ENCODE measurements around the gene EME2.
"Not testable (repeated sequence)": the region's sequence is repeated elsewhere in the genome, so short reads cannot be mapped to it uniquely, and the experiment has no call there.

EME2 gene, protein sequence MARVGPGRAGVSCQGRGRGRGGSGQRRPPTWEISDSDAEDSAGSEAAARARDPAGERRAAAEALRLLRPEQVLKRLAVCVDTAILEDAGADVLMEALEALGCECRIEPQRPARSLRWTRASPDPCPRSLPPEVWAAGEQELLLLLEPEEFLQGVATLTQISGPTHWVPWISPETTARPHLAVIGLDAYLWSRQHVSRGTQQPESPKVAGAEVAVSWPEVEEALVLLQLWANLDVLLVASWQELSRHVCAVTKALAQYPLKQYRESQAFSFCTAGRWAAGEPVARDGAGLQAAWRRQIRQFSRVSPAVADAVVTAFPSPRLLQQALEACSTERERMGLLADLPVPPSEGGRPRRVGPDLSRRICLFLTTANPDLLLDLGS

DNA sequence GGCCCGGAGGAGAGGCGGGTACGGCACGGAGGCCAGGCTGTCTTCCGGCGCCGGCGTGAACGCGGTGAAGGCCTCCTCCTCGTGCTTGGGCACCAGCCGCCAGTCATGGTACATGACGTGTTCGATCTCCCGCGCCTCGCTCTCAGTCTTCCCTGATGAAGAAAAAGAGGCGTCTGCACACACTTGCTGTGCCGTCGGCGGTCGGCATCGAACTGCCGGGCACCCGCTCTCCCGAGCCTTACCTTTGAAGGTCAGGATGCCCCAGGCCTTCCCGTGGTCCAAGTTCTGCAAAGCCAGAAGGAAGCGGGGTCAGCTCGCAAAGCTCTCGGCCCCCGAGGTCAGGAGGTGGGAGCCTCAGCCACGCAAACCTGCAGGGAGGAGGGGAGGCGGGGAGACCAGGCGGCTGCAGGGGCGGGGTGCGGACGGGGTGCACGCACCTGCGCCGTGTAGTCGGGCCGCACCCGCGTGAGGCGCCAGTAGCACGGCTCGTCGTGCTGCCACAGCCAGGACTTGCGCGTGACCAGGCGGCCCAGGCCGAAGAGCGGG is at the start of gene EME2:
Gene EME2, plus strand, starts transcription at position 449 of the 546 bp plus-strand sequence. CDS start 418 bp downstream, outside the sequence.
- H3K9ac ChIP-seq (ENCODE audit: low read length): peak within 1 kb of the TSS; percentile 35
- H3K27ac ChIP-seq (ENCODE audit: low read depth, low read length): peak within 1 kb of the TSS; percentile 85
- peak within 1 kb of the TSS; percentile 92 for H3K4me3 ChIP-seq (ENCODE audit: low read length)
- H3K27me3 ChIP-seq (ENCODE audit: control insufficient read depth, insufficient read depth, low read length): no peaks in the 10 kb centered on the region
- peaks cover 12% of the 10 kb centered on the region for H3K4me1 ChIP-seq (ENCODE audit: control insufficient read depth, insufficient read depth, low read length)
- H3K36me3 ChIP-seq (ENCODE audit: control insufficient read depth, insufficient read depth, low read length): peaks cover 19% of the 10 kb centered on the region

DNA sequence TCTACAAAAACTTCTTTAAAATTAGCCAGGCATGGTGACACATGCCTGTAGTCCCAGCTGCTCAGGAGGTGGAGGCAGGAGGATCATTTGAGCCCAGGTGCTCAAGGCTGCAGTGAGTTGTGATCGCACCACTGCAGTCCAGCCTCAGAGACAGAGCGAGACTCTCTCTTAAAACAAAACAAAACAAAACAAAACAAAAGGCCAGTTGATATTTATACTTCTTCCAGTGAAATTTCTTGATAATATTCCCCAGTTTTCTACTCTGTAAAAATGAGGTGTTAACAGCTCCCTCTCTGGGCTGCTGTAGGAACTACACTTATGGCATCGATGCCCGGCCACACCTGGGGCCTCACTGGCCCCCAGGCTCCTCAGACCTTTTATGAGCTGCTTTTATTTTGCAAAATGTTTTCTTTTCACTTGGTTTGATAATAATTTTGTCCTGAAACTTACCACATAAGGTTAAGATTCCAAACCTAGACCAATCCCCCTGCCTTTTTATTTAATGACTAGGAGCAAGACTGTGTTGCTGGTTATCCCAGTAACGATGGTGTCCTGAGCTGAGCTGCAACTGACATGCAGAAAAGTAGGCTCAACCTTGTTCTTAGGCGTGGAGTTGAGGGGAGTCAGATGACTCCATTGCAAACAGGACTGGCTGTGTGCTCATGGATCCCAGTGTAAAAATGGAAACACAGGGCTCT is 49.0 kb upstream of the EME2 start:
- Histone ChIP-seq H3K27ac (ENCODE audit: low read depth, low read length) (no peak overlapping the region), H3K4me1 (ENCODE audit: control insufficient read depth, insufficient read depth, low read length) (no peaks in the 10 kb centered on the region), H3K9ac (ENCODE audit: low read length) (no peak overlapping the region)

DNA sequence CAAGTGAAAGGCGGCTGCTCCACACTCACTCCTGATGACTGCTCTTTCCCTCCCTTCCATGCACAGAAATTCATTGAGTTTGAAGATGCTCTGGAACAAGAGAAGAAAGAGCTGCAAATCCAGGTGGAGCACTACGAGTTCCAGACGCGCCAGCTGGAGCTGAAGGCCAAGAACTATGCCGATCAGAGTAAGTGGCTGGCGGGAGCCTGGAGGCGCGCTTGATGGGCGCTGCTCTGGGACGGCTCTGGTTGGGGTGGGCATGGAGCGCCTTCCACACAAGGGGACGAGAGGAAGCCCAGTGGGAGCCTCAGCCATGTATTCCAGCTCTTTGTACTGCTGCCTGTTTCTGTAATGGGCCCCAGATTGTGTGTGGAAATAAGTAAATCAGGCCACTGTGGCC is 48.1 kb upstream of the EME2 start:
- Histone ChIP-seq H3K4me1 (ENCODE audit: control insufficient read depth, insufficient read depth, low read length) (no peaks in the 10 kb centered on the region), H3K27me3 (ENCODE audit: control insufficient read depth, insufficient read depth, low read length) (no peaks in the 10 kb centered on the region), H3K27ac (ENCODE audit: low read depth, low read length) (no peak overlapping the region), H3K36me3 (ENCODE audit: control insufficient read depth, insufficient read depth, low read length) (peaks cover 17% of the 10 kb centered on the region), H3K9ac (ENCODE audit: low read length) (no peak overlapping the region), H3K4me3 (ENCODE audit: low read length) (no peak overlapping the region)

More for the DNA sequence above, 49.0 kb upstream of the EME2 start:
- Histone ChIP-seq H3K36me3 (ENCODE audit: control insufficient read depth, insufficient read depth, low read length) (peaks cover 14% of the 10 kb centered on the region), H3K4me3 (ENCODE audit: low read length) (no peak overlapping the region), H3K27me3 (ENCODE audit: control insufficient read depth, insufficient read depth, low read length) (no peaks in the 10 kb centered on the region)

DNA sequence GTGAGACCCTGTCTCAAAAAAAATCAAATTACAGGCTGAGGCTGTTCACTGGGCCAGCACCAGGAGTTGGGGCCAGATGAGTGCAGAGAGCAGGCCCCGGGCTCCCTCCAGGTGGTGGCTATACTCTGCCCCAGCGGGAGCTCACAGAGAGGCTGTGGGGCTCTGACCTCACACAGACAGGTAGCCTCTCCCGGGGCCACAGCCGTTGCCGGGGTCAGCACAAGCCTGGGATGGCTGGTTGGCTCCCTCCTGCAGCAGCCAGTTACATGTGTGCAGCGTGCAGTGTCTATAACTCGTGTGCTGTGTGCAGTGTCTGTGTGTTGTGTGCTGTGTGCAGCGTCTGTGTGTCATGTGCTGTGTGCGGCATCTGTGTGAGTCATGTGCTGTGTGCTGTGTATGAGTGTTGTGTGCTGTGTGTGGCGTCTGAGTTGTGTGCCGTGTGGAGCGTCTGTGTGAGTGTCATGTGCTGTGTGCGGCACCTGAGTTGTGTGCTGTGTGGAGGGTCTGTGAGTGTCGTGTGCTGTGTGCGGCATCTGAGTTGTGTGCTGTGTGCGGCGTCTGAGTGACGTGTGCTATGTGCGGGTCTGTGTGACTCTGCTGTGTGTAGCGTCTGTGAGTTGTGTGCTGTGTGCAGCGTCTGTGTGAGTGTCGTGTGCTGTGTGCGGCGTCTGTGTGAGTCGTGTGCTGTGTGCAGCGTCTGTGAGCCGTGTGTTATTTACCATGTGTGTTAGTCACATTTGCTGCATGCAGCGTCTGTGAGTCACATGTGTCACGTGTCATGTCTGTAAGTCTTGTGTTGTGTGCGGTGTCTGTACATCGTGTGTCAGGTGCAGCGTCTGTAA is 45.7 kb upstream of the EME2 start:
- Histone ChIP-seq H3K4me1 (ENCODE audit: control insufficient read depth, insufficient read depth, low read length) (no peaks in the 10 kb centered on the region), H3K27ac (ENCODE audit: low read depth, low read length) (no peak overlapping the region), H3K36me3 (ENCODE audit: control insufficient read depth, insufficient read depth, low read length) (peaks cover 17% of the 10 kb centered on the region), H3K27me3 (ENCODE audit: control insufficient read depth, insufficient read depth, low read length) (no peaks in the 10 kb centered on the region), H3K4me3 (ENCODE audit: low read length) (no peak overlapping the region), H3K9ac (ENCODE audit: low read length) (no peak overlapping the region)

DNA sequence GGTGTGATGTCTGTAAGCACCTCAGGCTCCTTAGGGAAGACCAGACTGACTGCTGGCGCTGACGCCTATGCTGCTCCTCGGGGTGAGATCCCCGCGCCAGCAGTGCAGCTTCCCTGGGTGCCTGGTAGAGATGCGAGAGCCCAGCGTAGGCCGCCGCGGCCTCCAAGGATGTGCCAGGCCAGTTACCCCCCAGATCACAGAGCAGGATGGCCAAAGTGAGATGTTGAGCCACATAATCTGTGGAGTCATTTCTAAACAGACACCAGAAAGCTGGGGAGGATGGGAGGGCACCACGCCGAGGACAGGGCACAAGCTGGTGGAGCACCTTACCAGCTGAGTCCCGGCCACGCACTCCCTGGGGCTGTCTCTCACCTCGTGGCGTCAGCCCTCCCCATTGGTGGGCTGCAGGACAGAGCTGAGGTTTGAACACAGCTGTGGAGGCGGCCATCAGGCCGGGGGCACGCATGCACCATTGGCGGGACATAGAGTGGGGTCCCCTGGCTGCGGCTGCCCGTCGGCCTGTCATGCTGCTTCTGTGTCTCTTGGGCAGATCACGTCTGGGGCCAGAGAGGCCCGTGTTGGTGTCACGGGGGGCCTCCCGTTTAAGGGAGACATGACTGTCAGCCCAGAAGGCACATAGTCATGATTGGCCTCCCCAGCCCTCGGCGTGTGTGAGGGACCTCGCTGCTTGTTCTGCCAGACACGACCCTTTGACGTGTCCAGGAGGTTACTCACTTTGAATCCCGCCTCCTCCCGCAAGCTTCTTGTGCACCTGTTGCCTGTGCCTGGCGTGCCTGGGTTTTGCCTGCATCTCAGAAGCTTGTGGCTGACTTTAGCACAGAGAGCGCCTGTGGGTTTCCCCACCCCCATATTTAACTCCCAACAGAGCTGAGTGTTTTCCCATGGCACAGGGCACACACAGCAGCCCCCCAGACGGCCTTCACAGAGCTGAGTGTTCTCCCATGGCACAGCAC is 44.7 kb upstream of the EME2 start:
- no peak overlapping the region for H3K4me3 ChIP-seq (ENCODE audit: low read length)
- no peak overlapping the region for H3K27ac ChIP-seq (ENCODE audit: low read depth, low read length)
- H3K9ac ChIP-seq (ENCODE audit: low read length): no peak overlapping the region
- peaks cover 21% of the 10 kb centered on the region for H3K36me3 ChIP-seq (ENCODE audit: control insufficient read depth, insufficient read depth, low read length)
- H3K27me3 ChIP-seq (ENCODE audit: control insufficient read depth, insufficient read depth, low read length): no peaks in the 10 kb centered on the region
- H3K4me1 ChIP-seq (ENCODE audit: control insufficient read depth, insufficient read depth, low read length): no peaks in the 10 kb centered on the region

DNA sequence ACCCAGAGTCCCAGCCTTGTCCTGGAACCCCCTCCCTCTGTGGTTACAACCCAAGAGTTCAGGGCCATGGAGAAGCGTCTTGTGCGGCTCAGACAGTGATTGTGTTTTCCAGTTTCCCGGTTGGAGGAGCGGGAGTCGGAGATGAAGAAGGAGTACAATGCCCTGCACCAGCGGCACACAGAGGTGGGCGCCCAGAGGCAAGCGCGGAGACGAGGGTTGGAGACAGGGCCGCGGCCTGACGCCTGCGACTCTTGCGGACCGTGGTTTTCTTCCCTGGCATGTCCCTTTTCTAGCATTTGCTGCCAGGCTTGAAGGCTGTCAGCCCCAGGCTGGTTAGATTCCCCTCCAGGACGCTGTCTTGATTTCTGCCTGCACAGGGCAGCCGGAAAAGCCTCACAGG is 43.6 kb upstream of the EME2 start:
- Histone ChIP-seq H3K27me3 (ENCODE audit: control insufficient read depth, insufficient read depth, low read length) (no peaks in the 10 kb centered on the region), H3K9ac (ENCODE audit: low read length) (no peak overlapping the region), H3K27ac (ENCODE audit: low read depth, low read length) (no peak overlapping the region), H3K4me3 (ENCODE audit: low read length) (no peak overlapping the region), H3K36me3 (ENCODE audit: control insufficient read depth, insufficient read depth, low read length) (peaks cover 26% of the 10 kb centered on the region), H3K4me1 (ENCODE audit: control insufficient read depth, insufficient read depth, low read length) (no peaks in the 10 kb centered on the region)

DNA sequence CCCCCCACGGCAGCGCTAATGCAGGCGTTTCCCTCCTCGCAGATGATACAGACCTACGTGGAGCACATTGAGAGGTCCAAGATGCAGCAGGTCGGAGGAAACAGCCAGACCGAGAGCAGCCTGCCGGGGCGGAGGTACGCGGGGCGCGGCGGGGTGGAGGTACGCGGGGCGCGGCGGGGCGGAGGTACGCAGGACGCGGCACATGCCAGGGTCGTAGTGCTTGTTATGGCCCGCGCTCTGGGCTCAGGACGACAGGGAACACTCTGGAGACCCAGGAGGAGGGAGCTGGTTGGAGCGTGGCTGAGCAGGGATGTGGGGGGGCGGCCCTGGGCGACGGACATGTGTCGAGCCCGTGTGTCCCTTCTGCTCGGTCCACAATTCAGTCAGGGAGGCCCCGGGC is 43.2 kb upstream of the EME2 start:
- H3K4me1 ChIP-seq (ENCODE audit: control insufficient read depth, insufficient read depth, low read length): no peaks in the 10 kb centered on the region
- no peaks in the 10 kb centered on the region for H3K27me3 ChIP-seq (ENCODE audit: control insufficient read depth, insufficient read depth, low read length)
- no peak overlapping the region for H3K4me3 ChIP-seq (ENCODE audit: low read length)
- no peak overlapping the region for H3K27ac ChIP-seq (ENCODE audit: low read depth, low read length)
- H3K9ac ChIP-seq (ENCODE audit: low read length): no peak overlapping the region
- H3K36me3 ChIP-seq (ENCODE audit: control insufficient read depth, insufficient read depth, low read length): peaks cover 28% of the 10 kb centered on the region

DNA sequence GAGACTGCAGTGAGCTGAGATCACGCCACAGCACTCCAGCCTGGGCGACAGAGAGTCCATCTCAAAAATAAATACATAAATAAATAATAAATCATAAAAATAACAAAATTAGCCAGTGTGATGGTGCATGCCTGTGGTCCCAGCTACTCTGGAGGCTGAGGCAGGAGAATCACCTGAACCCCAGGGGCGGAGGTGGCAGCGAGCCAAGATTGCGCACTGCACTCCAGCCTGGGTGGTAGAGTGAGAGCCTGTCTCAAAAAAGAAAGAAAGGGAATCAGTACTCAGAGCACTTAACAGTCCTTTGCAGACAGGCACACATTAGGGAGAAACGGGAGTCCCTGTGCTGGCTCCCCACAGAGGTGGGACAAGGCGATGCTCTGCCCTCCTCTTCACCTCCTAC is 41.5 kb upstream of the EME2 start:
- H3K4me3 ChIP-seq (ENCODE audit: low read length): no peak overlapping the region
- H3K4me1 ChIP-seq (ENCODE audit: control insufficient read depth, insufficient read depth, low read length): no peaks in the 10 kb centered on the region
- H3K9ac ChIP-seq (ENCODE audit: low read length): no peak overlapping the region
- H3K27me3 ChIP-seq (ENCODE audit: control insufficient read depth, insufficient read depth, low read length): no peaks in the 10 kb centered on the region
- peaks cover 31% of the 10 kb centered on the region for H3K36me3 ChIP-seq (ENCODE audit: control insufficient read depth, insufficient read depth, low read length)
- H3K27ac ChIP-seq (ENCODE audit: low read depth, low read length): no peak overlapping the region

DNA sequence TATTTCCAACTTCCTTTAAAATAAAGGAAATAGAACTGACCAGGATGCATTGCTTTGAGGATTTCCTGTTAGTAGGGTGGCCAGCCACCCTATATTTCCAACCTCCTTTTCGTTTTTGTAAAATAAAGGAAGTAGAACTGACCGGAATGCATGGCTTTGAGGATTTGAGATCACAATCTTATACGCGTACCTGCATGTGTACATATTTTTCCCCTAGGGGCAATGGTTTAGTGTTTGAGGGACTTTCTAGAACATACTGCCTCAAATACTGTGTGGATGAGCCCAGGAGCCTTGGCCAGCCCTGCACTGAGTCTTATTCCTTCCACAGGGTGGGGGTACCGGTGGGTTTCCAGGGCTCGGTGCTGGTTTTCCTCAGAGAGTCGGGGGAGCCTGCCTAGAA is 41.0 kb upstream of the EME2 start:
- H3K36me3 ChIP-seq (ENCODE audit: control insufficient read depth, insufficient read depth, low read length): peaks cover 28% of the 10 kb centered on the region
- no peak overlapping the region for H3K27ac ChIP-seq (ENCODE audit: low read depth, low read length)
- no peak overlapping the region for H3K4me3 ChIP-seq (ENCODE audit: low read length)
- no peaks in the 10 kb centered on the region for H3K27me3 ChIP-seq (ENCODE audit: control insufficient read depth, insufficient read depth, low read length)
- H3K9ac ChIP-seq (ENCODE audit: low read length): no peak overlapping the region
- H3K4me1 ChIP-seq (ENCODE audit: control insufficient read depth, insufficient read depth, low read length): no peaks in the 10 kb centered on the region

DNA sequence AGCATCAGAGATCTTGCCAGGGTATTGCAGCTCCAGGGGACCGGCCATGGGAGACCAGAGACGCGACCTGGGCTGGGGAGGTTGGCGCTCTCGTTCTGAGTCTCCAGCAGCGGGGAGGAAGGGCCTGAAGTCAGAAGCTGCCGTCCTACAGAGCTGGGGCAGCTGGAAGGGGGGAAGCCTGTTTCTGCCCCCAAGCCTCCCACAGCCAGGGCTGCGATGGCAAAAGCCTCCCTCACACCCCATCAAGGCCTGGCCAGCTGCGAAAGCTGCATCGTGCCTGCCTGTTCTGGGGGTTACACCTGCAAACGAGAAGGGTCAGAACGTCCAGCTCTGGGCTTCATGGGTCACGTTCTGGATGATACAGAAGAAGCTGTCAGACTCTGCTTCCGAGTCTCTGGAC is 40.5 kb upstream of the EME2 start:
- H3K36me3 ChIP-seq (ENCODE audit: control insufficient read depth, insufficient read depth, low read length): peaks cover 23% of the 10 kb centered on the region
- H3K27ac ChIP-seq (ENCODE audit: low read depth, low read length): no peak overlapping the region
- H3K4me3 ChIP-seq (ENCODE audit: low read length): no peak overlapping the region
- H3K27me3 ChIP-seq (ENCODE audit: control insufficient read depth, insufficient read depth, low read length): no peaks in the 10 kb centered on the region
- H3K9ac ChIP-seq (ENCODE audit: low read length): no peak overlapping the region
- H3K4me1 ChIP-seq (ENCODE audit: control insufficient read depth, insufficient read depth, low read length): no peaks in the 10 kb centered on the region

DNA sequence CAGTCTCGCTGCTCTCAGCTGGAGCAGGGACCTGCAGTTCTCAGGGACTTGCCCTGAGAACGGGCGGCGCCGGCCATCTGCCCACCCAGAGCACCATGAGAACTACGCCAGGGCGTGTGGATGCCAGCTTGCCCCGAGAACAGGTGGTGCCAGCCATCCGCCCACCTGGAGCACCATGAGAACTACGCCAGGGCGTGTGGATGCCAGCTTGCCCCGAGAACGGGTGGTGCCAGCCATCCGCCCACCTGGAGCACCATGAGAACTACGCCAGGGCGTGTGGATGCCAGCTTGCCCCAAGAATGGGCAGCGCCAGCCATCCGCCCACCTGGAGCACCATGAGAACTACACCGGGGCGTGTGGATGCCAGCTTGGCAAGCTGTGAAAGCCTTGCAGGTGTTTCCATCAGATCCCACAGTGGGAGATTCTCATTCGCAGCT is 40.0 kb upstream of the EME2 start:
- peaks cover 22% of the 10 kb centered on the region for H3K36me3 ChIP-seq (ENCODE audit: control insufficient read depth, insufficient read depth, low read length)
- not testable (repeated sequence) for H3K9ac ChIP-seq (ENCODE audit: low read length); H3K27me3 ChIP-seq (ENCODE audit: control insufficient read depth, insufficient read depth, low read length); H3K27ac ChIP-seq (ENCODE audit: low read depth, low read length); H3K4me1 ChIP-seq (ENCODE audit: control insufficient read depth, insufficient read depth, low read length); H3K4me3 ChIP-seq (ENCODE audit: low read length)

All from rectal smooth muscle tissue (tissue), 1 donor.